Endothelial cell of umbilical vein (primary cell): ENCODE data around the gene JUP. TPM values are rescaled to one million over a fixed set of nuclear protein-coding genes. Genes with fewer than 3 reads are reported as not detected.

Experiments
- BruUV-seq: library from RNA; stranded (reverse); fragments of 400-500 nt; replicated peaks from 2 replicates; lab custom pipeline; 2021; lab: Mats Ljungman, UMichigan
- CTCF ChIA-PET: fragments of 300-600, 350-600 bp; sonication (Branson Sonifier 250); formaldehyde crosslinking; loops from one replicate; lab custom pipeline; 2021; ENCODE audit warnings: antibody characterized with exemption, inconsistent platforms; lab: Charles Lee
- POLR2A ChIA-PET: fragments of 300-600, 350-600 bp; sonication (Branson Sonifier 250); formaldehyde crosslinking; loops from one replicate; lab custom pipeline; 2021; ENCODE audit warnings: antibody characterized with exemption, inconsistent platforms; lab: Charles Lee
- DNase-seq: peaks from one replicate; pipeline ENCODE4 v3.0.0-alpha.2; 2011; ENCODE audit warnings: low read depth, low spot score
- FAIRE-seq: peaks from 2 replicates; lab custom pipeline; 2011; peaks lifted over from hg19 to GRCh38; lab: Jason Lieb, UNC
- H2AFZ ChIP-seq: 2 replicates; pipeline ENCODE4 v1.6.0; 2012; ENCODE audit warnings: low read depth, low read length, control low read depth, inconsistent platforms
- H3K27ac ChIP-seq: 2 replicates; pipeline ENCODE4 v1.5.1; 2011; ENCODE audit warnings: low read depth, mild to moderate bottlenecking, control low read depth, low read length, moderate library complexity; ENCODE audit not compliant: insufficient read depth
- H3K27me3 ChIP-seq, 2 experiments: 2 replicates each; pipeline versions ENCODE4 v1.6.0 to v1.6.1; 2011; ENCODE audit warnings: low read length in 2 of 2, mixed read lengths in 1 of 2; ENCODE audit not compliant: control insufficient read depth in 2 of 2, insufficient read depth in 2 of 2
- H3K36me3 ChIP-seq, 2 experiments: 2 replicates in 1 of 2; 3 replicates in 1 of 2; pipeline ENCODE4 v1.5.1; 2011; ENCODE audit warnings: low read length in 2 of 2, mild to moderate bottlenecking in 1 of 2, moderate library complexity in 1 of 2; ENCODE audit not compliant: control insufficient read depth in 2 of 2, insufficient read depth in 2 of 2; ENCODE audit errors: extremely low read depth in 1 of 2
- H3K4me1 ChIP-seq: 3 replicates; pipeline ENCODE4 v1.5.1; 2011; ENCODE audit warnings: mild to moderate bottlenecking, low read length; ENCODE audit not compliant: control insufficient read depth, insufficient read depth; ENCODE audit errors: extremely low read depth
- H3K4me2 ChIP-seq: 2 replicates; pipeline ENCODE4 v1.6.1; 2011; ENCODE audit warnings: low read length, control low read depth, mixed read lengths; ENCODE audit not compliant: insufficient read depth
- H3K4me3 ChIP-seq, 3 experiments: fragments of 200-600 bp in 1 of 3; sonication (generic), shearing (Covaris generic) in 1 of 3; replicated peaks in 1 of 3; 2 replicates each; pipeline ENCODE4 v1.5.1; 2011 to 2016; ENCODE audit warnings: control low read depth in 3 of 3, low read length in 3 of 3, mild to moderate bottlenecking in 2 of 3, inconsistent platforms in 1 of 3, low read depth in 1 of 3, moderate library complexity in 1 of 3; ENCODE audit not compliant: insufficient read depth in 1 of 3
- H3K79me2 ChIP-seq: 2 replicates; pipeline ENCODE4 v1.6.0; 2012; ENCODE audit warnings: low read length, inconsistent platforms; ENCODE audit not compliant: control insufficient read depth, insufficient read depth
- H3K9ac ChIP-seq: replicated peaks from 2 replicates; pipeline ENCODE3; 2011; ENCODE audit warnings: low read length, control low read depth; ENCODE audit not compliant: insufficient read depth; ENCODE audit errors: extremely low read depth
- H3K9me1 ChIP-seq: replicated peaks from 3 replicates; pipeline ENCODE4 v1.6.0; 2011; ENCODE audit warnings: mild to moderate bottlenecking, low read length; ENCODE audit not compliant: control insufficient read depth, insufficient read depth; ENCODE audit errors: extremely low read depth
- H3K9me3 ChIP-seq: replicated peaks from 2 replicates; pipeline ENCODE4 v1.5.1; 2012; ENCODE audit warnings: low read length, inconsistent platforms; ENCODE audit not compliant: control insufficient read depth, insufficient read depth
- H4K20me1 ChIP-seq: replicated peaks from 2 replicates; pipeline ENCODE3; 2011; ENCODE audit warnings: mild to moderate bottlenecking, low read length; ENCODE audit not compliant: control insufficient read depth, insufficient read depth; ENCODE audit errors: extremely low read depth
- GATA2 ChIP-seq: IDR thresholded peaks from 2 replicates; pipeline ENCODE4 v1.7.0; 2011; ENCODE audit warnings: low read depth, mild to moderate bottlenecking, moderate library complexity, mixed read lengths, low read length; ENCODE audit not compliant: insufficient read length, insufficient read depth
- JUN ChIP-seq: IDR thresholded peaks from 2 replicates; pipeline ENCODE4 v1.6.1; 2011; ENCODE audit warnings: borderline replicate concordance, low read depth; ENCODE audit not compliant: insufficient read length, insufficient read depth
- MYC ChIP-seq: IDR thresholded peaks from one replicate; pipeline ENCODE4 v1.6.1; 2011; ENCODE audit warnings: mild to moderate bottlenecking, low read depth, low read length
- POLR2A ChIP-seq: IDR thresholded peaks from 2 replicates; pipeline ENCODE4 v1.6.1; 2012; ENCODE audit warnings: low read depth, mild to moderate bottlenecking, control low read depth, low read length
- POLR2AphosphoS5 ChIP-seq: IDR thresholded peaks from 2 replicates; pipeline ENCODE4 v1.6.1; 2012; ENCODE audit warnings: low read depth, mild to moderate bottlenecking, control low read depth, low read length, moderate library complexity; ENCODE audit not compliant: insufficient read depth
- dilution Hi-C: fragments of 300-500 bp; cut with MboI; formaldehyde crosslinking; loops from one replicate; pipeline ENCODE4 v1.15.0; 2019; ENCODE audit warnings: low sequenced_read_pairs; ENCODE audit not compliant: extremely low pct_ligation_motif_present
- intact Hi-C: fragments of 100-400 bp; cut with micrococcal nuclease; formaldehyde crosslinking; loops from one replicate; pipeline ENCODE4 v1.10.0; 2022
- polyA plus RNA-seq, 4 experiments: library from polyadenylated mRNA; depleted of rRNA in 3 of 4; stranded (reverse) in 3 of 4; unstranded in 1 of 4; fragments of >200 nt; gene quantifications; 2 replicates each; pipeline versions ENCODE4 v1.2.1 to v1.2.3, GENCODE V29; 2011 to 2012; ENCODE audit warnings: missing spikeins in 1 of 4
- total RNA-seq: library from RNA; stranded (reverse); gene quantifications from 2 replicates; pipeline ENCODE4 v1.2.3, GENCODE V29; 2021
- TF ChIP-seq, protein P1 (sequence below), 2 donors: IDR thresholded peaks; 1 replicate in 1 of 2; 2 replicates in 1 of 2; pipeline ENCODE4 v1.5.1; 2011; ENCODE audit warnings: low read length in 2 of 2, mild to moderate bottlenecking in 2 of 2, moderate library complexity in 2 of 2, control low read depth in 1 of 2, inconsistent platforms in 1 of 2, low read depth in 1 of 2; ENCODE audit not compliant: insufficient read depth in 1 of 2; ENCODE audit errors: extremely low read depth in 1 of 2

The JUP gene
- total and polyA plus RNA-seq, 2 donors (not counting 3 experiments of a cell fraction or from before 2014, with no cell fraction given), result 98.0 to 171 TPM

GRCh38 chr17:41814195-41814594 lies 27.7 kb upstream of the JUP start:
- peak; percentile 33 for FAIRE-seq
- no peak overlapping the region for H2AFZ ChIP-seq
- H3K4me3 ChIP-seq, result no peak overlapping the region
- intact Hi-C loops, result loop anchor here (5.0 kb wide), 1 partner anchor 143 kb away; no protein-coding TSS in a partner anchor
- no peak for DNase-seq
- no peak for TF ChIP-seq GATA2
- TF ChIP-seq, protein P1, sequence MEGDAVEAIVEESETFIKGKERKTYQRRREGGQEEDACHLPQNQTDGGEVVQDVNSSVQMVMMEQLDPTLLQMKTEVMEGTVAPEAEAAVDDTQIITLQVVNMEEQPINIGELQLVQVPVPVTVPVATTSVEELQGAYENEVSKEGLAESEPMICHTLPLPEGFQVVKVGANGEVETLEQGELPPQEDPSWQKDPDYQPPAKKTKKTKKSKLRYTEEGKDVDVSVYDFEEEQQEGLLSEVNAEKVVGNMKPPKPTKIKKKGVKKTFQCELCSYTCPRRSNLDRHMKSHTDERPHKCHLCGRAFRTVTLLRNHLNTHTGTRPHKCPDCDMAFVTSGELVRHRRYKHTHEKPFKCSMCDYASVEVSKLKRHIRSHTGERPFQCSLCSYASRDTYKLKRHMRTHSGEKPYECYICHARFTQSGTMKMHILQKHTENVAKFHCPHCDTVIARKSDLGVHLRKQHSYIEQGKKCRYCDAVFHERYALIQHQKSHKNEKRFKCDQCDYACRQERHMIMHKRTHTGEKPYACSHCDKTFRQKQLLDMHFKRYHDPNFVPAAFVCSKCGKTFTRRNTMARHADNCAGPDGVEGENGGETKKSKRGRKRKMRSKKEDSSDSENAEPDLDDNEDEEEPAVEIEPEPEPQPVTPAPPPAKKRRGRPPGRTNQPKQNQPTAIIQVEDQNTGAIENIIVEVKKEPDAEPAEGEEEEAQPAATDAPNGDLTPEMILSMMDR (IDR thresholded peaks at IDR 0.05; ENCODE audit: extremely low read depth in 1 of 2, insufficient read depth in 1 of 2, low read depth in 1 of 2, low read length in 2 of 2), result no peak
- no peak for TF ChIP-seq POLR2AphosphoS5
- TF ChIP-seq POLR2A, result no peak
- no peak for TF ChIP-seq JUN
- TF ChIP-seq MYC, result no peak
- H3K27me3 ChIP-seq, result no peaks in the 10 kb centered on the region
- peaks cover 0 to 11% of the 10 kb centered on the region in 2 experiments for H3K36me3 ChIP-seq
- H3K27ac ChIP-seq, result no peak overlapping the region
- no peaks in the 10 kb centered on the region for H3K9me1 ChIP-seq
- CTCF ChIA-PET, result interaction anchor here (1.0 kb wide), 1 partner anchor 13 kb away, joined by 4 read pairs; no protein-coding TSS in a partner anchor
- no peaks in the 10 kb centered on the region for H3K9me3 ChIP-seq
- dilution Hi-C loops, result no loop called here
- POLR2A ChIA-PET, result interaction anchor here (0.6 kb wide), 1 partner anchor 12 kb away, joined by 4 read pairs; no protein-coding TSS in a partner anchor
- peaks cover 31% of the 10 kb centered on the region for H3K79me2 ChIP-seq
- no TSS peak for BruUV-seq
- no peak overlapping the region for H3K9ac ChIP-seq
- peaks cover 26% of the 10 kb centered on the region for H3K4me1 ChIP-seq
- peak overlapping the region; percentile 80 for H3K4me2 ChIP-seq
- H4K20me1 ChIP-seq, result no peaks in the 10 kb centered on the region
